NB4 (cell line): Measurements from ENCODE around the gene ARFGEF3.
"Not testable (repeated sequence)": the region's sequence is repeated elsewhere in the genome, so short reads cannot be mapped to it uniquely, and the experiment has no call there.

Experiments used
- DNase-seq: peaks from one replicate; pipeline ENCODE4 v3.0.0; 2010; ENCODE audit warnings: low read depth
- H3K4me3 ChIP-seq: one replicate; pipeline ENCODE4 v1.5.1; 2011; ENCODE audit warnings: mild to moderate bottlenecking, low read depth, low read length, moderate library complexity
- MYC ChIP-seq: IDR thresholded peaks from 2 replicates; pipeline ENCODE4 v1.6.1; 2011; ENCODE audit warnings: low read depth, low read length
- POLR2A ChIP-seq: IDR thresholded peaks from 2 replicates; pipeline ENCODE4 v1.6.1; 2011; ENCODE audit warnings: mild to moderate bottlenecking; ENCODE audit not compliant: insufficient read length; ENCODE audit errors: extremely low read depth
- TF ChIP-seq, protein P1 (sequence below): IDR thresholded peaks from 2 replicates; pipeline ENCODE4 v1.6.1; 2011; ENCODE audit warnings: low read depth, low read length
- TF ChIP-seq, protein P2 (sequence below): IDR thresholded peaks from one replicate; pipeline ENCODE4 v1.5.1; 2012; ENCODE audit warnings: low read depth, low read length

Gene ARFGEF3

DNA sequence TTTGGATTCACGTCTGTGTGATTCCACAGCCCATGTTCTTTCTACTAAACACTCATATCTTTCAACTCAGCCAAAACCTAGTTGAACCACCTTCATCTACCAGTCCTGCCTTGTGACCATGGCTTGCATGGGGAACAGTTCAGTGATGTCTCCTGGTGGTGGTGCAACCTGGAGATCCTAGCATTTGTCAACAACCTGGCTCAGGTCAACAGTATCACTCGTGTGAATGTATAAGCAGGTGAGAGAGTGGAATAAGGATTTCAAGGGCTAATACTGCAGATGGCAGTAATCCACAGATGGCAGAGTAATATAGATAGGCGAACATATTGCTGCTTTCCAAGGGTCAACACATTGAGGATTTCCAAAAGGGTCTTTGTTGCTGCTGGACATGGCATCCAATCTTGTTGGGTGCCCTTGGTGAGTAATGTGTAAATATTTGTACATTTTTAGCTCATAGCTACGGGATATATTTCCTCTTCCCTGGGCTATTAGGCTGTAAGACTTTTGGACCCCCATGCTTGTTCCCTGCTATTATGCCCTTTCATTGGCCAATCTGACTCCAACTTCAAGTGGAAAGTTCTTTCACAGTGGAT is 43.1 kb downstream of the ARFGEF3 start:
- TF ChIP-seq MYC (no peak), POLR2A (no peak)
- TF ChIP-seq, protein P1, sequence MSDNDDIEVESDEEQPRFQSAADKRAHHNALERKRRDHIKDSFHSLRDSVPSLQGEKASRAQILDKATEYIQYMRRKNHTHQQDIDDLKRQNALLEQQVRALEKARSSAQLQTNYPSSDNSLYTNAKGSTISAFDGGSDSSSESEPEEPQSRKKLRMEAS, result no peak
- TF ChIP-seq, protein P2, sequence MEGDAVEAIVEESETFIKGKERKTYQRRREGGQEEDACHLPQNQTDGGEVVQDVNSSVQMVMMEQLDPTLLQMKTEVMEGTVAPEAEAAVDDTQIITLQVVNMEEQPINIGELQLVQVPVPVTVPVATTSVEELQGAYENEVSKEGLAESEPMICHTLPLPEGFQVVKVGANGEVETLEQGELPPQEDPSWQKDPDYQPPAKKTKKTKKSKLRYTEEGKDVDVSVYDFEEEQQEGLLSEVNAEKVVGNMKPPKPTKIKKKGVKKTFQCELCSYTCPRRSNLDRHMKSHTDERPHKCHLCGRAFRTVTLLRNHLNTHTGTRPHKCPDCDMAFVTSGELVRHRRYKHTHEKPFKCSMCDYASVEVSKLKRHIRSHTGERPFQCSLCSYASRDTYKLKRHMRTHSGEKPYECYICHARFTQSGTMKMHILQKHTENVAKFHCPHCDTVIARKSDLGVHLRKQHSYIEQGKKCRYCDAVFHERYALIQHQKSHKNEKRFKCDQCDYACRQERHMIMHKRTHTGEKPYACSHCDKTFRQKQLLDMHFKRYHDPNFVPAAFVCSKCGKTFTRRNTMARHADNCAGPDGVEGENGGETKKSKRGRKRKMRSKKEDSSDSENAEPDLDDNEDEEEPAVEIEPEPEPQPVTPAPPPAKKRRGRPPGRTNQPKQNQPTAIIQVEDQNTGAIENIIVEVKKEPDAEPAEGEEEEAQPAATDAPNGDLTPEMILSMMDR, result no peak
- DNase-seq, result no peak
- no peak overlapping the region for H3K4me3 ChIP-seq

DNA sequence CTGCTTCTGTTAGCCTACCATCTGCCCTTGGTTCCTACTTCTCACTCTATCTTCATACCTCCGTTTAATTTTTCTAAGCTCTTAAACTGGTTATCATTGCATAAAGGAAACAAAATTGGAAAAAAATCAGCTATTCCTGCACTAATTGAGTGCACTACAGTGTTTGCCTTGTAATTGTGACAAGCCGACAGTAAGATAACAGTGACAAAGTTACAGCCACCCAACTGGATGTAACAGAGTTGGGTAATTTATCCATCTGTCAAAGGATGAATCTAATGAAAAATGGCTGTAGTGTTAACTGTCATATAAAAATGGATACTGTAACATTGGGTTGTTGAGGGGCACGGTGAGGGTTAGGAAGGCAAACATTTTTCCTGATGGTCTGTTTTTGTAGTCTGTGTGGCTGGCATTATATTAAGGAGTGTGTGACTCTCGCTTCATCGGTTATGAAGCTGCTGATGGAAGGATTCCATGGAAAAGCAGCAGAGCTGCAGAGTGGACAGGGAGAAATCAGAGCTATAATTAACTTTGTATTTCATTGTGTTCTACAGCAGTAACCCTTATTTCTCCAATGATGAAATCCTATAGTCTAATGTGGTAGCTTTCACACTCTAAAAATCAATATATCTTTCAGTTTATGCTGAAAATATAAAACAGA is 43.8 kb downstream of the ARFGEF3 start:
- no peak for DNase-seq
- TF ChIP-seq POLR2A (no peak), MYC (no peak)
- TF ChIP-seq, protein P2, result no peak
- TF ChIP-seq, protein P1, result no peak
- no peak overlapping the region for H3K4me3 ChIP-seq

DNA sequence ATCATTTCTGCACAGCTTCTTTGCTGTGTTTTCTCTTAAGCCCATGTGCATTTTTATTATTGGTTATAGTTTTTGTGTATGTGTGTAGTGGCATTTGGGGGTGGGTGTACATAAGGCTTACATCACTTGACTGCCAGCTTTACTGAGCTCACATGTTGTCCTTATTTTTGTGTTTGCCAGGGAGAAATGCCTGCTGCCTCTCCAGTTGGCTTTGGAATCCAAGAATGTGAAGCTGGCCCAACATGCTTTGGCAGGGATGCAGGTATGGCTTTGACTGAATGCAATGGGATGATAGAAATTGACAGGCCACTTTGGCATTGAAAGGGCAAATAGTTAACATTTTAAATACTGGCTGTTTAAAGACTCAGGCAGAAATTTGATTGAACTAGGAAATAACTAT is 45.1 kb downstream of the ARFGEF3 start:
- no peak overlapping the region for H3K4me3 ChIP-seq
- DNase-seq, result no peak
- TF ChIP-seq, protein P2, result no peak
- TF ChIP-seq MYC (no peak), POLR2A (no peak)
- TF ChIP-seq, protein P1, result no peak

DNA sequence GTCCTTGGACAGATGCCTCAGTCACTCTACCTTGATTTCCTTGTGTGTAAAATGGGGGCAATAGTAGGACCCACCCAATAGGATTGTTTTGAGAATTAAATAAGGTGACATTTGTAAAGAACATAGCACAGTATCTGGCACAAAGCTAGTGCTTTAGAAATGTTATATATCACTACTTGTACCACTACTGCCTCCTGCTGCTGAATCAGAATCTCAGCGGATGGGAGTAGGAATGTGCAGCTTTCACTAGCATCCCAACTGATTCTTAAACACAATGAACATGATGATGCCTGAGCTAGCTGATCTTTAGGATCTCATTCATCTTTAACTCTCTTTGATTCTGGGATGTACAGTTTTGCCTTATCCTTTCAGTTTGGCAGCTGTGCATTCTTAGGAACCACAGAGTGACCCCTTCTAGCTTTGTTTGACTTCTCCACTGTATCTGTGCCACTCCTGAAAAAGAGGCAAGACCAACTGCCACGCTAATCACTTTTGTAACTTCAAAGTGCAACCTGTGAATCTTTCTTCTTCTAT is 49.4 kb downstream of the ARFGEF3 start:
- H3K4me3 ChIP-seq, result no peak overlapping the region
- no peak for DNase-seq
- TF ChIP-seq, protein P1, result no peak
- TF ChIP-seq, protein P2, result no peak
- no peak for TF ChIP-seq MYC

DNA sequence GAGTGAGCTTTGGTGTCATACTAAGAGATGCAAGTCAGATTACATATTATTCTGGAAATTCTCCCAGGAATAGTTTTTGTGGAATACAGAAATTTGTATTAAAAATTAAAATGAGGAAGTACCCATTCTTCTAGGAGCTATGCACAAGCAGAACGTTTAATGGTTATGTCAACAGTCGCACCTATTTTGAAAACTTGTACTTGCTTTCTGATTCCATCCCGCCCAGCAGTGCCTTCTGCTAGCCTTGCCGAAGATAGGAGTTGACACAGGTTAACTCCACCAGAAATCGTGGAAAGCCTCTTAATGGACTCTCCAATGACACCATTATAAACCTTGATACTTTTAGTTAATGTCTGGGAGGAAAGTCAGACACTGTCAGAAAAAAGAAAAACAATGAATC is 49.9 kb downstream of the ARFGEF3 start:
- TF ChIP-seq, protein P1, result no peak
- TF ChIP-seq, protein P2, result no peak
- TF ChIP-seq MYC (no peak), POLR2A (no peak)
- DNase-seq, result no peak
- H3K4me3 ChIP-seq, result no peak overlapping the region

DNA sequence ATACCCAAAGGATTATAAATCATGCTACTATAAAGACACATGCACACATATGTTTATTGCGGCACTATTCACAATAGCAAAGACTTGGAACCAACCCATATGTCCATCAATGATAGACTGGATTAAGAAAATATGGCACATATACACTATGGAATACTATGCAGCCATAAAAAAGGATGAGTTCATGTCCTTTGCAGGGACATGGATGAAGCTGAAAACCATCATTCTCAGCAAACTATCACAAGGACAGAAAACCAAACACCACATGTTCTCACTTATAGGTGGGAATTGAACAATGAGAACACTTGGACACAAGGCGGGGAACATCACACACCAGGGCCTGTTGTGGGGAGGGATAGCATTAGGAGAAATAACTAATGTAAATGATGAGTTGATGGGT is 50.8 kb downstream of the ARFGEF3 start:
- DNase-seq, H3K4me3 ChIP-seq: not testable (repeated sequence)
